ENCODE measurements around the gene FHL2. TPM values are rescaled to one million over a fixed set of nuclear protein-coding genes. Genes with fewer than 3 reads are reported as not detected.

The FHL2 gene
- total RNA-seq, 2 experiments from 2014 or later, result 3.6 TPM

DNA sequence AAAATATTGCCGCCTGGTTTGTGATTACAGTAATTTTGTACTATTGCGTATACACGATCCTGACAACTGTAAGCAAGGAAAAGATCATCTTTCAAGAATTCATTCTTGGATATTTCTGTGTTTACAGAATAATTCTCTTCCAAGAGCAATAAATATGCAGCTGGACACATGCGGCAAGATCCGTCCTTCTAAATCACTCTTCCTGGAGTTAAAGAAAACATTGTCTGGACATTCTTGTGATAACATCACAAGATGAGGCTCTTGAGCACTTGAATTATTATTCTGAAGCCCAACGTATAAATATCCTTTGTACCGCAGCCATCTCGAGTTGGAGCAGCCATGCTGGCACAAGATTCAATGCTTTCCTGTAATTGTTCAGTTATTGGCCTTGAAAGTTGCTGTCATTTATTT, 9.9 kb downstream of the FHL2 start:
- no peak for DNase-seq
- no peaks in the 10 kb centered on the region for H3K4me1 Mint-ChIP-seq
- CTCF ChIA-PET, result interaction anchor here (0.6 to 1.5 kb wide), 3 partner anchors 10 to 1838 kb away, joined by 3 to 6 read pairs (median 4); partner anchors contain the start of gene FHL2
- no peaks in the 10 kb centered on the region for H3K9me3 Mint-ChIP-seq
- POLR2A ChIA-PET, result no interaction called here
- H3K36me3 Mint-ChIP-seq (ENCODE audit: low read depth), result no peaks in the 10 kb centered on the region
- H3K27ac Mint-ChIP-seq, result no peak overlapping the region
- H3K27me3 Mint-ChIP-seq, result no peaks in the 10 kb centered on the region
- H3K4me3 Mint-ChIP-seq, result no peak overlapping the region

DNA sequence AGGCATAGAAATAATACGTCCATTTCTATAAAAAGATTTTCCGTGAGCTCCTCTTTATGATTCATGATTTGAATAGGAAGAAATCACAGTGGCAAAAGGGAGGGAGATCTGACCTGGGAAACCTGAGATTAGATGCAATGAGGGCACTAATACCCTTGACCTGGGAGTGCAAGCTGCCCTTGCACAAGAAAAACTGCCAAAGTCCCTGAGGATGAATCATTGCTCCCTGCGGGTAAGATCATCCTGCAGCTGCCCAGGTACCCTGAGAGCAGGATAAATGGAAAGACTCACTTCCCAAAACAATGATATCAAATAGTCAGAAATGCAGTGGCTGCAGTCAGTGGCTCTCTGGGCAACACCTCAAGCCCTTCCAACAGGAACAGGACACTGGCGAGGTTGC, 11.6 kb downstream of the FHL2 start:
- ChIA-PET POLR2A (no interaction called here), CTCF (interaction anchor here (1.4 kb wide), 1 partner anchor 9 kb away, joined by 3 read pairs; no protein-coding TSS in a partner anchor)
- H3K4me3 Mint-ChIP-seq, result no peak overlapping the region
- H3K27ac Mint-ChIP-seq, result no peak overlapping the region
- no peak for DNase-seq
- H3K27me3 Mint-ChIP-seq, result no peaks in the 10 kb centered on the region
- H3K36me3 Mint-ChIP-seq (ENCODE audit: low read depth), result no peaks in the 10 kb centered on the region
- H3K9me3 Mint-ChIP-seq, result no peaks in the 10 kb centered on the region
- H3K4me1 Mint-ChIP-seq, result no peaks in the 10 kb centered on the region

- ChIA-PET POLR2A (no interaction called here), CTCF (interaction anchor here (0.7 kb wide), 1 partner anchor 171 kb away, joined by 3 read pairs; no protein-coding TSS in a partner anchor)
- no peaks in the 10 kb centered on the region for H3K27me3 Mint-ChIP-seq
- H3K36me3 Mint-ChIP-seq (ENCODE audit: low read depth), result peaks cover 1% of the 10 kb centered on the region
- no peaks in the 10 kb centered on the region for H3K9me3 Mint-ChIP-seq
- H3K27ac Mint-ChIP-seq, result no peak overlapping the region
- DNase-seq, result no peak
- H3K4me1 Mint-ChIP-seq, result no peaks in the 10 kb centered on the region
- H3K4me3 Mint-ChIP-seq, result no peak overlapping the region
Measured at GRCh38 chr2:105385731-105386540, 12.9 kb downstream of the FHL2 start.

GRCh38 chr2:105384861-105385260, 14.0 kb downstream of the FHL2 start:
- ChIA-PET CTCF (interaction anchor here (1.2 kb wide), 1 partner anchor 136 kb away, joined by 3 read pairs; no protein-coding TSS in a partner anchor), POLR2A (no interaction called here)
- DNase-seq, result no peak
- Mint-ChIP-seq H3K4me1 (no peaks in the 10 kb centered on the region), H3K27me3 (no peaks in the 10 kb centered on the region), H3K4me3 (no peak overlapping the region), H3K36me3 (ENCODE audit: low read depth) (peaks cover 1% of the 10 kb centered on the region), H3K9me3 (no peaks in the 10 kb centered on the region), H3K27ac (no peak overlapping the region)

DNA sequence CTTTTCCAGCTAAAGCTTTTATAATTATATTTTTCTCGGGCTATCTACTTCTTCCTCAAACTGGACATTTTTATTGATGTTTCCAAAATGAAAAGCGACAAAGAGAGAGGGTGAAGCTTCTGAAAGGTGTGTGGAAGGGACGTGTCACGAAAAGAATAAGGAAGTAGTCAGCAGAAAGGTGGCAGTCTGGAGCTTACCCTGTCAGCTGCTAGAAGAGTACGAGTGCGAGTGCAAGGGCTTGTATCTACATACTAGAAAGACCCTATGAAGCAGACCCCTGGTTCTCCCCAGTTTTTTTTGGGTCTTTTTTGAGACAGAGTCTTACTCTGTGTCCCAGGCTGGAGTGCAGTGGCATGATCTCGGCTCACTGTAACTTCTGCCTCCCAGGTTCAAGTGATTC, 14.6 kb downstream of the FHL2 start:
- Mint-ChIP-seq H3K9me3 (no peaks in the 10 kb centered on the region), H3K36me3 (ENCODE audit: low read depth) (peaks cover 1% of the 10 kb centered on the region), H3K4me3 (no peak overlapping the region), H3K27ac (no peak overlapping the region), H3K27me3 (no peaks in the 10 kb centered on the region), H3K4me1 (no peaks in the 10 kb centered on the region)
- DNase-seq, result no peak
- CTCF ChIA-PET, result interaction anchor here (1.2 kb wide), 1 partner anchor 137 kb away, joined by 3 read pairs; no protein-coding TSS in a partner anchor
- POLR2A ChIA-PET, result no interaction called here

DNA sequence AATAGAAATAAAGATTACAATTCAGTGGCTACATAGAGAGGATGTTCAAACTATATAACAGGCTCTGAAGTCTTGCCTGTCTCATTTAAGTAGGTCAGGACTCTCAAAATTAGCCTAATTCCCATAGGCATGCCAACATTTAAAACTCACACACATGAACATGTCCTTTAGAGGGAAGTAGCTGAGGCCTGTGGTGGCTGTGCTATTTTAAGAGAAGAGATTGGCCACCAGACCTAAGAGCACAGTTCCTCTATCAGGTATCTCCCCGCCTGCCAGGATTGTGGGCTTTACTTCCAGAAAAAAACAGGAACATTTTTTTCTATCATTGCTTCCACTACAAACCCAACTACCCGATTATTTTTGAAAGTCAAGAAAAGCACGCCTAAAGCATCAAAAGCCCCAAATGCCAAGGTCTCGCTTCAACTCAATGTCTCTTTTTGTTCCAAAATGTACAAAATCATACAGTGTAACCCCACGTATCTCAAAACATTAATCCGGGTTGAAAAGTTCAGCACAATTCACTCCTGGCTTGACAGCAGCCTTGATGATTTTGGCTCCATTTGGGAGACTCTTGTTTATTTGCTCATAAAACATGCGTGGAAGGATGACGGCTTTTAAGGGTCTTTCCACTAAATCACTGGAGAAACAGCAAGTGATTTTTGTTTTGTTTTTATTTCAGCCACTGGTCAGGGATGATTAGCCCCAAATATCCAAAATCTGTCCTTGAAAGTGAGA, 15.3 kb downstream of the FHL2 start:
- POLR2A ChIA-PET, result no interaction called here
- Mint-ChIP-seq H3K27ac (no peak overlapping the region), H3K27me3 (no peaks in the 10 kb centered on the region), H3K4me3 (no peak overlapping the region), H3K36me3 (ENCODE audit: low read depth) (peaks cover 1% of the 10 kb centered on the region), H3K4me1 (no peaks in the 10 kb centered on the region), H3K9me3 (no peaks in the 10 kb centered on the region)
- no peak for DNase-seq
- CTCF ChIA-PET, result no interaction called here

DNA sequence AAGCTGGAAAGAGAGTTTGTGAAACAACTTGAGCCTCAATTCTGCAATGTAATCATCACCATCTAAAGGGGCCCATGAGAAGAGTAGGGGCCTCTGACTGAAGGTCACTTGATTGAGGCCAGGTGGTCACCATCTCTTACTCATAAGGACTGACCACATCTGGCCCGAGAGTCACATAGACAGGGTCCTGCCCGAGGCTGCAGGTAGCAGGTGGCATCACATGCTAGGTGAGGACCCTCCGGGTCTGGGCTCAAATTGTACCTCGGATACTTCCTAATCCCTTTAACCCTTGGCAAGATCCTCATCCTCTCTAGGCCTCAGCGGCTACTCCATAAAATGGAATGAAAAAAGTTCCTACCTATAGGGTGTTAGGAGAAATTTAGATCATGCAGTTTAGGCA, 16.7 kb downstream of the FHL2 start:
- peaks cover 1% of the 10 kb centered on the region for H3K36me3 Mint-ChIP-seq (ENCODE audit: low read depth)
- H3K9me3 Mint-ChIP-seq, result no peaks in the 10 kb centered on the region
- H3K27me3 Mint-ChIP-seq, result no peaks in the 10 kb centered on the region
- no peak for DNase-seq
- no peak overlapping the region for H3K27ac Mint-ChIP-seq
- CTCF ChIA-PET, result no interaction called here
- H3K4me3 Mint-ChIP-seq, result no peak overlapping the region
- POLR2A ChIA-PET, result no interaction called here
- no peaks in the 10 kb centered on the region for H3K4me1 Mint-ChIP-seq

DNA sequence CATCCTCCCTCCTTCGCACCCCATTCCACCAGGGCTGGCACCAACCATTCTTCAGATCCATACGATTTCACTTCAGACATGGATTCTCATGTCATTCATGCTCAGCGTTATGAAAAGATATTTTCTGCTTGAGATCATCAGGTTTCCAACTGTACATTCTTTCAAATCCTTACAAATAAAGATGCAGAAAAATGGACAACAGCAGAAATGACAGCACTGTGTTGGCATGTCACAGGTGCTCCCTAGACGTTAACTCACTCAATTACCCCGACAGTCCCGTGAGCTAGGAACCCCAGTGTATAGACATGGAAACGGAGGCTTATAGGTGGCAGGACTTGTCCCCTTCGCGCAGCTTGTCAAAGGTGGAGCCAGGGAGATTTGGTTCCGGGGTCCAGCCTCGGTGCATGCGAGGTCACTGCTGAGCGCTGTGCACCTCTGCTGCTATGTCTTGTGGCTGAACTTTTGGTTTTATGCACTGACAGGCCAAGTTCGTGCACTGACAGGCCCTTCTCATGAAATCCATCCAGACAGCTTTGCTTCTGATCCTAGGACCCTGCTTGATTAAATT, 17.7 kb downstream of the FHL2 start:
- H3K4me1 Mint-ChIP-seq, result no peaks in the 10 kb centered on the region

DNA sequence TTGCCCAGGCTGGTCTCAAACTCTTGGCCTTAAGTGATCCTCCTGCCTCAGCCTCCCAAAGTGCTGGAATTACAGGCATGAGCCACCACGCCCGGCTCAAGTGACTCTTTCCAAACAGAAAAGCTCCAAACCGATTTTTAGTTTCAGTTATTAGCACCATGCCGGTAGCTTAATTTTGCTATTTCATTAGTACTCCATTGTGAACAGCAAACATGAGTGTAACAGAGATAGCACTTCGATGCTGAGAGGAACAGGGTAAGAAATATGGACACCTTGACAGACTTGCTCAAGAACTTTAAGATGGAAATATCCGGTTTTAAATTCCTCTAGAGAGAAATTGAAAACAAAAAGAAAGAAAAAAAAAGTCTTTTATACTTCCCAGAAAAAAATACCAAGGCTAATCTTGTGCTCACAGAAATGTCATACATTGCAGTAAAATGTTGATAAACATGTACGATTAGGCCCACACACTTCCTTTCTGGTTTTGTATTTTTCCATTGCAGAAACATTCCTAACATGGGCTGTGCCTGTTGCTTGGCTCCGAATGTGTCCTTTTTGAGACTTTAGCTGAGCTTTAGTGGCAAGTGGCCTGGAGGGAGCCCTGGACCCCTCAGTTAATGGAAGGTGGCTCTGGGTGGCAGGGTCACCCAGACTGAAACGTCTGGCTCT, 18.3 kb downstream of the FHL2 start:
- H3K4me1 Mint-ChIP-seq, result no peaks in the 10 kb centered on the region
- DNase-seq, result no peak
- ChIA-PET CTCF (interaction anchor here (1.0 to 1.8 kb wide), 3 partner anchors 10 to 150 kb away, joined by 3 to 4 read pairs (median 4); no protein-coding TSS in a partner anchor), POLR2A (no interaction called here)
- H3K4me3 Mint-ChIP-seq, result no peak overlapping the region
- no peaks in the 10 kb centered on the region for H3K9me3 Mint-ChIP-seq
- H3K36me3 Mint-ChIP-seq (ENCODE audit: low read depth), result peaks cover 1% of the 10 kb centered on the region
- H3K27ac Mint-ChIP-seq, result no peak overlapping the region
- H3K27me3 Mint-ChIP-seq, result no peaks in the 10 kb centered on the region

More for the DNA sequence above, 17.7 kb downstream of the FHL2 start:
- H3K4me3 Mint-ChIP-seq, result no peak overlapping the region
- no peaks in the 10 kb centered on the region for H3K9me3 Mint-ChIP-seq
- peaks cover 1% of the 10 kb centered on the region for H3K36me3 Mint-ChIP-seq (ENCODE audit: low read depth)
- no peak for DNase-seq
- CTCF ChIA-PET, result interaction anchor here (1.8 kb wide), 1 partner anchor 12 kb away, joined by 4 read pairs; no protein-coding TSS in a partner anchor
- H3K27me3 Mint-ChIP-seq, result no peaks in the 10 kb centered on the region
- POLR2A ChIA-PET, result no interaction called here
- H3K27ac Mint-ChIP-seq, result no peak overlapping the region

- Mint-ChIP-seq H3K36me3 (ENCODE audit: low read depth) (peaks cover 1% of the 10 kb centered on the region), H3K27me3 (no peaks in the 10 kb centered on the region), H3K27ac (no peak overlapping the region), H3K4me1 (no peaks in the 10 kb centered on the region), H3K4me3 (no peak overlapping the region), H3K9me3 (no peaks in the 10 kb centered on the region)
- DNase-seq, result no peak
- CTCF ChIA-PET, result interaction anchor here (1.0 to 1.8 kb wide), 3 partner anchors 10 to 150 kb away, joined by 3 to 4 read pairs (median 4); no protein-coding TSS in a partner anchor
- POLR2A ChIA-PET, result no interaction called here
Measured at GRCh38 chr2:105379741-105380186, 19.1 kb downstream of the FHL2 start.

DNA sequence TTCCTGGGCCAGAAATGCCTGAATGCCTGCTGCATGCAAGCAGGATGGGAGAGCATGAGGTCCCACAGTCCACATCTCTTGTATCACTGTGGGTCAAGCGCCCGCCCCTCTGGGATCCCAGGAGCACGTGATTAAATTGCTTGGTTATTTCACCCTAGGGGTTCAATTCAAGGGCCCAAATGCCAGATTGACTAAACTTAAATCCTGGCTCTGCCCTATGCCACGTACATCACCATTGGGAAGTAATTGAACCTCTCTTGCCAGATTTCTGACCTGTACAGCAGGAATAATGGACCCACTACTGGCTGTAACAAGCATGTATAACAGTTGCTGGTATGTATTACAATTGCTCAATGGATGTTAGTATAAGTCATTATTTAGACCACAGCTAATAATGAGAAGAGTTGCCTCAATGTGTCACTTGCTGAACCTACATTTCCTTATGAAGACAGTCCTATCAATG, 19.9 kb downstream of the FHL2 start:
- POLR2A ChIA-PET, result no interaction called here
- peaks cover 1% of the 10 kb centered on the region for H3K36me3 Mint-ChIP-seq (ENCODE audit: low read depth)
- no peaks in the 10 kb centered on the region for H3K27me3 Mint-ChIP-seq
- no peak for DNase-seq
- H3K4me3 Mint-ChIP-seq, result no peak overlapping the region
- H3K4me1 Mint-ChIP-seq, result peaks cover 4% of the 10 kb centered on the region
- H3K9me3 Mint-ChIP-seq, result no peaks in the 10 kb centered on the region
- CTCF ChIA-PET, result no interaction called here
- H3K27ac Mint-ChIP-seq, result no peak overlapping the region

GRCh38 chr2:105378276-105378840, 20.5 kb downstream of the FHL2 start:
- Mint-ChIP-seq H3K27me3 (no peaks in the 10 kb centered on the region), H3K9me3 (no peaks in the 10 kb centered on the region), H3K4me1 (peaks cover 9% of the 10 kb centered on the region), H3K36me3 (ENCODE audit: low read depth) (peaks cover 1% of the 10 kb centered on the region), H3K4me3 (no peak overlapping the region), H3K27ac (no peak overlapping the region)
- CTCF ChIA-PET, result no interaction called here
- POLR2A ChIA-PET, result no interaction called here
- no peak for DNase-seq

Measured in activated CD4-positive, alpha-beta T cell treated with anti-CD3 and anti-CD28 coated beads, Interleukin-2, amount 10 ng/mL, durations not matched to agents 7 days and 5 days (primary cell).